Measurements from ENCODE around the gene CIC.

DNA sequence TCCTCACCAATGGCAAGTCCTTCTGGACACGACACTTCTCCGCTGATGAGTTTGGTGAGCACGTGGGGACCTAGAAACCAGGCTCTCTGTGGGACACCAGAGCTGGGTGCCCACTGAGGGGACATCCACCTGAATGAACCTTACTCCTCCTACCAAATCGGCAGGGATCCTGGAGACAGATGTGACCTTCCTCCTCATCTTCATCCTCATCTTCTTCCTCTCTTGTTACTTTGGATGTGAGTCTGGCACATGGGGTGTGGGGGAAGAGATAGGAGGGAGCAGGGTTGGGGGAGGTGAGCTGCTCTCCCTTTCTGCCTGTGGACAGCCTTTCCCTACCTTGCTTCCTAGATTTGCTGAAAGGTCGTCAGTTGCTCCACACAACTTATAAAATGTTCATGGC, 46.0 kb downstream of the CIC start:
- TF ChIP-seq, protein P1, sequence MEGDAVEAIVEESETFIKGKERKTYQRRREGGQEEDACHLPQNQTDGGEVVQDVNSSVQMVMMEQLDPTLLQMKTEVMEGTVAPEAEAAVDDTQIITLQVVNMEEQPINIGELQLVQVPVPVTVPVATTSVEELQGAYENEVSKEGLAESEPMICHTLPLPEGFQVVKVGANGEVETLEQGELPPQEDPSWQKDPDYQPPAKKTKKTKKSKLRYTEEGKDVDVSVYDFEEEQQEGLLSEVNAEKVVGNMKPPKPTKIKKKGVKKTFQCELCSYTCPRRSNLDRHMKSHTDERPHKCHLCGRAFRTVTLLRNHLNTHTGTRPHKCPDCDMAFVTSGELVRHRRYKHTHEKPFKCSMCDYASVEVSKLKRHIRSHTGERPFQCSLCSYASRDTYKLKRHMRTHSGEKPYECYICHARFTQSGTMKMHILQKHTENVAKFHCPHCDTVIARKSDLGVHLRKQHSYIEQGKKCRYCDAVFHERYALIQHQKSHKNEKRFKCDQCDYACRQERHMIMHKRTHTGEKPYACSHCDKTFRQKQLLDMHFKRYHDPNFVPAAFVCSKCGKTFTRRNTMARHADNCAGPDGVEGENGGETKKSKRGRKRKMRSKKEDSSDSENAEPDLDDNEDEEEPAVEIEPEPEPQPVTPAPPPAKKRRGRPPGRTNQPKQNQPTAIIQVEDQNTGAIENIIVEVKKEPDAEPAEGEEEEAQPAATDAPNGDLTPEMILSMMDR (IDR thresholded peaks at IDR 0.05), result no peak
- no peak for TF ChIP-seq POLR2A (IDR thresholded peaks at IDR 0.05)
